ENCODE data around the gene FRMD4A. TPM values are rescaled to one million over a fixed set of nuclear protein-coding genes. Genes with fewer than 3 reads are reported as not detected.

The FRMD4A gene
- total and polyA plus RNA-seq, 10 of the 15 experiments (the other 5 are each of a cell fraction or from before 2014, with no cell fraction given), result 17.8 to 75.2 (median 39.1) TPM

DNA sequence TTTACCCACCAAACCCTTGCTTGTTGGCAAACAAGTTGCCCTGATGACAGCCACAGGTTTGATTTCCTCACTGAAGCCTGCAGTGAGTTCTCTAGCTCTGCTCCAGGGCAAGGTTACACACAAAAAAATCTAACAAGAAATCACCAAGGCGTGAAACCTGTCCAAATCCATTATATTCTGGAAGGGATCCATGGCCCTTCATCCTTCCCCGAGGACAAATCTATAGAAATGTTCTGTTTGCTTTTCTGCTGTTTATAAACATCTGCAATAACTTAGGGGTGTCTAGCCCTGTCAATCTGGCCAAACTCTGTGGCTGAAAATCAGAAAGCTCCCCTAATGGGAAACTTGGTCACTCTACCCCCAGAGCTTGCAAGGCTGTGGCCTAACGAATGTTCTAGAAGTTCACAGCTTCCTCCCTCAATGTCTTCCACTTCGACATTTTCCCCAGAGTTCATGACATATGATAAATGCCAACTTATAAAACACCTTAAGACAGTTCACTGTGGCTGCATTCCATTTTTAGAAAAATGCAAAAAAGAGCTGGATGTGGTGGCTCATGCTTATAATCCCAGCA lies 579.4 kb downstream of the FRMD4A start (continued):
- TF ChIP-seq, protein P1, sequence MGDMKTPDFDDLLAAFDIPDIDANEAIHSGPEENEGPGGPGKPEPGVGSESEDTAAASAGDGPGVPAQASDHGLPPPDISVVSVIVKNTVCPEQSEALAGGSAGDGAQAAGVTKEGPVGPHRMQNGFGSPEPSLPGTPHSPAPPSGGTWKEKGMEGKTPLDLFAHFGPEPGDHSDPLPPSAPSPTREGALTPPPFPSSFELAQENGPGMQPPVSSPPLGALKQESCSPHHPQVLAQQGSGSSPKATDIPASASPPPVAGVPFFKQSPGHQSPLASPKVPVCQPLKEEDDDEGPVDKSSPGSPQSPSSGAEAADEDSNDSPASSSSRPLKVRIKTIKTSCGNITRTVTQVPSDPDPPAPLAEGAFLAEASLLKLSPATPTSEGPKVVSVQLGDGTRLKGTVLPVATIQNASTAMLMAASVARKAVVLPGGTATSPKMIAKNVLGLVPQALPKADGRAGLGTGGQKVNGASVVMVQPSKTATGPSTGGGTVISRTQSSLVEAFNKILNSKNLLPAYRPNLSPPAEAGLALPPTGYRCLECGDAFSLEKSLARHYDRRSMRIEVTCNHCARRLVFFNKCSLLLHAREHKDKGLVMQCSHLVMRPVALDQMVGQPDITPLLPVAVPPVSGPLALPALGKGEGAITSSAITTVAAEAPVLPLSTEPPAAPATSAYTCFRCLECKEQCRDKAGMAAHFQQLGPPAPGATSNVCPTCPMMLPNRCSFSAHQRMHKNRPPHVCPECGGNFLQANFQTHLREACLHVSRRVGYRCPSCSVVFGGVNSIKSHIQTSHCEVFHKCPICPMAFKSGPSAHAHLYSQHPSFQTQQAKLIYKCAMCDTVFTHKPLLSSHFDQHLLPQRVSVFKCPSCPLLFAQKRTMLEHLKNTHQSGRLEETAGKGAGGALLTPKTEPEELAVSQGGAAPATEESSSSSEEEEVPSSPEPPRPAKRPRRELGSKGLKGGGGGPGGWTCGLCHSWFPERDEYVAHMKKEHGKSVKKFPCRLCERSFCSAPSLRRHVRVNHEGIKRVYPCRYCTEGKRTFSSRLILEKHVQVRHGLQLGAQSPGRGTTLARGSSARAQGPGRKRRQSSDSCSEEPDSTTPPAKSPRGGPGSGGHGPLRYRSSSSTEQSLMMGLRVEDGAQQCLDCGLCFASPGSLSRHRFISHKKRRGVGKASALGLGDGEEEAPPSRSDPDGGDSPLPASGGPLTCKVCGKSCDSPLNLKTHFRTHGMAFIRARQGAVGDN (IDR thresholded peaks at IDR 0.05), result peak; percentile 92
- TF ChIP-seq RUNX3 (IDR thresholded peaks at IDR 0.05; ENCODE audit: low read length) (peak; percentile 72), SIX5 (IDR thresholded peaks at IDR 0.05; ENCODE audit: low read depth, low read length, severe bottlenecking) (peak; percentile 1), NR2F1 (conservative IDR thresholded peaks at IDR 0.05) (no peak), POLR2AphosphoS2 (IDR thresholded peaks at IDR 0.05; ENCODE audit: low read depth, low read length) (no peak), SMAD1 (IDR thresholded peaks at IDR 0.05; ENCODE audit: low read depth, partially characterized antibody) (no peak), ZNF217 (IDR thresholded peaks at IDR 0.05) (no peak), BACH1 (IDR thresholded peaks at IDR 0.05; ENCODE audit: borderline replicate concordance) (no peak), PKNOX1 (IDR thresholded peaks at IDR 0.05) (peak; percentile 93), ZZZ3 (IDR thresholded peaks at IDR 0.05; ENCODE audit: control insufficient read depth, insufficient read length, low read depth) (no peak)
- TF ChIP-seq, protein P2, sequence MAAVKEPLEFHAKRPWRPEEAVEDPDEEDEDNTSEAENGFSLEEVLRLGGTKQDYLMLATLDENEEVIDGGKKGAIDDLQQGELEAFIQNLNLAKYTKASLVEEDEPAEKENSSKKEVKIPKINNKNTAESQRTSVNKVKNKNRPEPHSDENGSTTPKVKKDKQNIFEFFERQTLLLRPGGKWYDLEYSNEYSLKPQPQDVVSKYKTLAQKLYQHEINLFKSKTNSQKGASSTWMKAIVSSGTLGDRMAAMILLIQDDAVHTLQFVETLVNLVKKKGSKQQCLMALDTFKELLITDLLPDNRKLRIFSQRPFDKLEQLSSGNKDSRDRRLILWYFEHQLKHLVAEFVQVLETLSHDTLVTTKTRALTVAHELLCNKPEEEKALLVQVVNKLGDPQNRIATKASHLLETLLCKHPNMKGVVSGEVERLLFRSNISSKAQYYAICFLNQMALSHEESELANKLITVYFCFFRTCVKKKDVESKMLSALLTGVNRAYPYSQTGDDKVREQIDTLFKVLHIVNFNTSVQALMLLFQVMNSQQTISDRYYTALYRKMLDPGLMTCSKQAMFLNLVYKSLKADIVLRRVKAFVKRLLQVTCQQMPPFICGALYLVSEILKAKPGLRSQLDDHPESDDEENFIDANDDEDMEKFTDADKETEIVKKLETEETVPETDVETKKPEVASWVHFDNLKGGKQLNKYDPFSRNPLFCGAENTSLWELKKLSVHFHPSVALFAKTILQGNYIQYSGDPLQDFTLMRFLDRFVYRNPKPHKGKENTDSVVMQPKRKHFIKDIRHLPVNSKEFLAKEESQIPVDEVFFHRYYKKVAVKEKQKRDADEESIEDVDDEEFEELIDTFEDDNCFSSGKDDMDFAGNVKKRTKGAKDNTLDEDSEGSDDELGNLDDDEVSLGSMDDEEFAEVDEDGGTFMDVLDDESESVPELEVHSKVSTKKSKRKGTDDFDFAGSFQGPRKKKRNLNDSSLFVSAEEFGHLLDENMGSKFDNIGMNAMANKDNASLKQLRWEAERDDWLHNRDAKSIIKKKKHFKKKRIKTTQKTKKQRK (IDR thresholded peaks at IDR 0.05; ENCODE audit: low read depth, low read length), result no peak
- TF ChIP-seq, protein P3, sequence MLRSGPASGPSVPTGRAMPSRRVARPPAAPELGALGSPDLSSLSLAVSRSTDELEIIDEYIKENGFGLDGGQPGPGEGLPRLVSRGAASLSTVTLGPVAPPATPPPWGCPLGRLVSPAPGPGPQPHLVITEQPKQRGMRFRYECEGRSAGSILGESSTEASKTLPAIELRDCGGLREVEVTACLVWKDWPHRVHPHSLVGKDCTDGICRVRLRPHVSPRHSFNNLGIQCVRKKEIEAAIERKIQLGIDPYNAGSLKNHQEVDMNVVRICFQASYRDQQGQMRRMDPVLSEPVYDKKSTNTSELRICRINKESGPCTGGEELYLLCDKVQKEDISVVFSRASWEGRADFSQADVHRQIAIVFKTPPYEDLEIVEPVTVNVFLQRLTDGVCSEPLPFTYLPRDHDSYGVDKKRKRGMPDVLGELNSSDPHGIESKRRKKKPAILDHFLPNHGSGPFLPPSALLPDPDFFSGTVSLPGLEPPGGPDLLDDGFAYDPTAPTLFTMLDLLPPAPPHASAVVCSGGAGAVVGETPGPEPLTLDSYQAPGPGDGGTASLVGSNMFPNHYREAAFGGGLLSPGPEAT (IDR thresholded peaks at IDR 0.05; ENCODE audit: low read depth), result peak; percentile 61
- TF ChIP-seq, protein P4, sequence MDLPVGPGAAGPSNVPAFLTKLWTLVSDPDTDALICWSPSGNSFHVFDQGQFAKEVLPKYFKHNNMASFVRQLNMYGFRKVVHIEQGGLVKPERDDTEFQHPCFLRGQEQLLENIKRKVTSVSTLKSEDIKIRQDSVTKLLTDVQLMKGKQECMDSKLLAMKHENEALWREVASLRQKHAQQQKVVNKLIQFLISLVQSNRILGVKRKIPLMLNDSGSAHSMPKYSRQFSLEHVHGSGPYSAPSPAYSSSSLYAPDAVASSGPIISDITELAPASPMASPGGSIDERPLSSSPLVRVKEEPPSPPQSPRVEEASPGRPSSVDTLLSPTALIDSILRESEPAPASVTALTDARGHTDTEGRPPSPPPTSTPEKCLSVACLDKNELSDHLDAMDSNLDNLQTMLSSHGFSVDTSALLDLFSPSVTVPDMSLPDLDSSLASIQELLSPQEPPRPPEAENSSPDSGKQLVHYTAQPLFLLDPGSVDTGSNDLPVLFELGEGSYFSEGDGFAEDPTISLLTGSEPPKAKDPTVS (IDR thresholded peaks at IDR 0.05; ENCODE audit: low read depth, low read length), result peak; percentile 88
- TF ChIP-seq, protein P5, sequence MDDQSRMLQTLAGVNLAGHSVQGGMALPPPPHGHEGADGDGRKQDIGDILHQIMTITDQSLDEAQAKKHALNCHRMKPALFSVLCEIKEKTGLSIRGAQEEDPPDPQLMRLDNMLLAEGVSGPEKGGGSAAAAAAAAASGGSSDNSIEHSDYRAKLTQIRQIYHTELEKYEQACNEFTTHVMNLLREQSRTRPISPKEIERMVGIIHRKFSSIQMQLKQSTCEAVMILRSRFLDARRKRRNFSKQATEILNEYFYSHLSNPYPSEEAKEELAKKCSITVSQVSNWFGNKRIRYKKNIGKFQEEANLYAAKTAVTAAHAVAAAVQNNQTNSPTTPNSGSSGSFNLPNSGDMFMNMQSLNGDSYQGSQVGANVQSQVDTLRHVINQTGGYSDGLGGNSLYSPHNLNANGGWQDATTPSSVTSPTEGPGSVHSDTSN (IDR thresholded peaks at IDR 0.05; ENCODE audit: insufficient replicate concordance, low read depth, low read length), result peak; percentile 82
- TF ChIP-seq, protein P6, sequence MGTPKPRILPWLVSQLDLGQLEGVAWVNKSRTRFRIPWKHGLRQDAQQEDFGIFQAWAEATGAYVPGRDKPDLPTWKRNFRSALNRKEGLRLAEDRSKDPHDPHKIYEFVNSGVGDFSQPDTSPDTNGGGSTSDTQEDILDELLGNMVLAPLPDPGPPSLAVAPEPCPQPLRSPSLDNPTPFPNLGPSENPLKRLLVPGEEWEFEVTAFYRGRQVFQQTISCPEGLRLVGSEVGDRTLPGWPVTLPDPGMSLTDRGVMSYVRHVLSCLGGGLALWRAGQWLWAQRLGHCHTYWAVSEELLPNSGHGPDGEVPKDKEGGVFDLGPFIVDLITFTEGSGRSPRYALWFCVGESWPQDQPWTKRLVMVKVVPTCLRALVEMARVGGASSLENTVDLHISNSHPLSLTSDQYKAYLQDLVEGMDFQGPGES (IDR thresholded peaks at IDR 0.05), result no peak

All from GM12878 (cell line).